Astrocyte of the spinal cord (primary cell): Measurements from ENCODE around the gene OSER1.

Experiments used
- DNase-seq: peaks from one replicate; pipeline ENCODE4 v3.0.0; 2011; ENCODE audit warnings: low read depth, low spot score
- H3K4me3 ChIP-seq: 2 replicates; pipeline ENCODE4 v1.5.1; 2011; ENCODE audit warnings: low read depth, mild to moderate bottlenecking, low read length, moderate library complexity
- in situ Hi-C: cut with HindIII; loops from 2 replicates; pipeline ENCODE4 v1.10.0; 2017; ENCODE audit warnings: low sequenced_read_pairs
- TF ChIP-seq, protein P1 (sequence below): IDR thresholded peaks from 2 replicates; pipeline ENCODE4 v1.5.1; 2012; ENCODE audit warnings: low read depth, mild to moderate bottlenecking, low read length, inconsistent platforms

OSER1 gene

DNA sequence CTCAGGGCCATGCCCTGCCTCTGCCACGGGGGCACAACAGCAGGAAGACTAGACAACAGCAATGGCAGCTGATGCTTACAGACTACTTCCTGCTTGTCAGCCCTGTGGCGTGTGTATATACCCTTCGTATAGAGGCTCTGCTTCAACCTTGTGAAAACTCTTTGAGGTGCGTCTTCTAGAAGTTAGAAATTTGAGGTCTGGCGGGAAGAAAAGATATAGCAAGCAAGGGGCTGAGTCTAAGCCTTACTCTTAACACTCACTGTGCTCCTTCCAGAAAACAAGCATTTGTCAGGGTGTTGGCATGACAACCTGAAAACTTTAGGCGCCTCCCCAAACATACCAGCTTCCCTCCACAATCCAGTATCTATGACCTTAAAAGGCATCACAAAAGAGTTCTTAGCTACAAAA, 56.9 kb downstream of the OSER1 start:
- H3K4me3 ChIP-seq = no peak overlapping the region
- peak; percentile 18 for DNase-seq
- TF ChIP-seq, protein P1, sequence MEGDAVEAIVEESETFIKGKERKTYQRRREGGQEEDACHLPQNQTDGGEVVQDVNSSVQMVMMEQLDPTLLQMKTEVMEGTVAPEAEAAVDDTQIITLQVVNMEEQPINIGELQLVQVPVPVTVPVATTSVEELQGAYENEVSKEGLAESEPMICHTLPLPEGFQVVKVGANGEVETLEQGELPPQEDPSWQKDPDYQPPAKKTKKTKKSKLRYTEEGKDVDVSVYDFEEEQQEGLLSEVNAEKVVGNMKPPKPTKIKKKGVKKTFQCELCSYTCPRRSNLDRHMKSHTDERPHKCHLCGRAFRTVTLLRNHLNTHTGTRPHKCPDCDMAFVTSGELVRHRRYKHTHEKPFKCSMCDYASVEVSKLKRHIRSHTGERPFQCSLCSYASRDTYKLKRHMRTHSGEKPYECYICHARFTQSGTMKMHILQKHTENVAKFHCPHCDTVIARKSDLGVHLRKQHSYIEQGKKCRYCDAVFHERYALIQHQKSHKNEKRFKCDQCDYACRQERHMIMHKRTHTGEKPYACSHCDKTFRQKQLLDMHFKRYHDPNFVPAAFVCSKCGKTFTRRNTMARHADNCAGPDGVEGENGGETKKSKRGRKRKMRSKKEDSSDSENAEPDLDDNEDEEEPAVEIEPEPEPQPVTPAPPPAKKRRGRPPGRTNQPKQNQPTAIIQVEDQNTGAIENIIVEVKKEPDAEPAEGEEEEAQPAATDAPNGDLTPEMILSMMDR = no peak
- in situ Hi-C loops = no loop called here

DNA sequence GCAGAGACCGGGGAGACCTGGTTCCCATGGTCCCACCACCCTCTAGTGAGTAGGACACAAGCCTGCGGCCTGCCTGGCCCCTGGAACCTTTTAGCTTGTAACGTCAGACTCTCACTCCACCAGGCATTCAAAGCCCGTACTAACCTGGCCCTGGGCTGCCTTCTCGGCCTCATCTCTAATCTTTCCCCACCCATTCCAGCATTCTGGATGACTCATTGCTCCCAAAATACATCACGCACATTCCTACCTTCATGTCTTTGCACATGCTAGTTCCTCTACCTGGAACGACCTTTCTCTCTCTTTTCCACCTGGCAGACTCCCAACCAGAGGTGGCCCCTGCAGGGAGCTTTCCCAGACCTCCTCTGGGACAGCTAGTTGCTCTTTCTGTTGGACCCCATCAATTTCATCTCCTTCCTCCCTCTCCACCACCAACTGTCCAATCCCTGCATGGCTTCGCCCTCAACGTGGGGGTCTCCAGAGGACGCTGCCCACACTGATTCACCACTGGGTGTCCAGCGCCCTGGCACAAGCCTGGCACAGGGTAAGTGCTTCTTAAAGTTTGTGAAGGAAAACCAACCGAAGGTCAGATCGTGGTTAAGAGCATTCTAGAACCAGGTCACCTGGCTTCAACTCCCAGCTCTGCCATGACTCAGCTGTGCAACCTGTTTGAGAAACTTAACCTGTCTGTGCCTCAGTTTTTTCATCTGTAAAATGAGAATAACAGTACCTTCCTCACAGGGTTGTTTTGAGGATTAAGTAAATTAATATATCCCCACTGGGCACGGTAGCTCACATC, 58.8 kb downstream of the OSER1 start:
- in situ Hi-C loops = no loop called here
- no peak for DNase-seq
- TF ChIP-seq, protein P1 = no peak
- H3K4me3 ChIP-seq = no peak overlapping the region

- no peak for DNase-seq
- H3K4me3 ChIP-seq = no peak overlapping the region
- TF ChIP-seq, protein P1 = no peak
- in situ Hi-C loops = no loop called here
Measured at GRCh38 chr20:44146272-44146671, 64.3 kb downstream of the OSER1 start.
